Parathyroid adenoma (tissue), 2 donors: ENCODE results near the gene DLX2.

ENCODE experiments used
- H2AFZ ChIP-seq: fragments of 300-600 bp; sonication (generic); one replicate; pipeline ENCODE4 v1.7.0; 2017; ENCODE audit warnings: antibody characterized with exemption, mild to moderate bottlenecking
- H3K27ac ChIP-seq: fragments of 300-600 bp; sonication (generic); one replicate; pipeline ENCODE4 v1.7.0; 2017
- H3K27me3 ChIP-seq: fragments of 300-600 bp; sonication (generic); one replicate; pipeline ENCODE4 v1.7.0; 2017; ENCODE audit warnings: low read length; ENCODE audit not compliant: control insufficient read depth, insufficient read depth
- H3K36me3 ChIP-seq: fragments of 300-600 bp; sonication (generic); one replicate; pipeline ENCODE4 v1.7.0; 2017; ENCODE audit warnings: low read length; ENCODE audit not compliant: control insufficient read depth, insufficient read depth
- H3K4me1 ChIP-seq: fragments of 300-600 bp; sonication (generic); one replicate; pipeline ENCODE4 v1.7.0; 2017; ENCODE audit warnings: control low read depth
- H3K4me2 ChIP-seq: fragments of 300-600 bp; sonication (generic); one replicate; pipeline ENCODE4 v1.7.0; 2017; ENCODE audit warnings: low read length
- H3K4me3 ChIP-seq: fragments of 300-600 bp; sonication (generic); one replicate; pipeline ENCODE4 v1.7.0; 2017; ENCODE audit warnings: low read depth, low read length
- H3K79me2 ChIP-seq: fragments of 300-600 bp; sonication (generic); one replicate; pipeline ENCODE4 v1.7.0; 2017; ENCODE audit warnings: control low read depth
- H3K9ac ChIP-seq: fragments of 300-600 bp; sonication (generic); one replicate; pipeline ENCODE4 v1.7.0; 2017; ENCODE audit warnings: mild to moderate bottlenecking
- H3K9me3 ChIP-seq: fragments of 300-600 bp; sonication (generic); one replicate; pipeline ENCODE4 v1.7.0; 2017; ENCODE audit warnings: low read length; ENCODE audit not compliant: control insufficient read depth
- TF ChIP-seq, protein P1 (sequence below): fragments of 300-600 bp; sonication (generic); IDR thresholded peaks from one replicate; pipeline ENCODE4 v1.7.0; 2017; ENCODE audit warnings: antibody characterized with exemption, mild to moderate bottlenecking
- donor health status: primary hyperparathyroidism.

DLX2 gene

DNA sequence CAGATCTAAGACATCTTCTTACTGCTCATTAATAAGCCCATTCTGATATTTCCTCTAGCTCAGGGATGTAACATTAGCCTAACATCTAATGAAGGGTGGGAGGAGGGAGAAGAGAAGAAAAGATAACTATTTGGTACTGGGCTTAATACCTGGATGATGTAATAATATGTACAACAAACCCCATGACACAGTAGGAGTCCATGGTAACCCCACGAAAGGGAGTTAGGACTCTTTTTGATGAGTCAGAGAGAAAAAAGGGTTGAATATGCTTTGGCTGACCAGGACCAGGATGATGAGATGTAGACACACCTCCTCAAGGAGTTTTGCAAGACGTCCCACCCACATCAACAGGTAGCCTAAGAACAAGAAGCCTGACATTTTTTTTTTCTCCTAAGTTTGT, 34.4 kb upstream of the DLX2 start:
- TF ChIP-seq, protein P1, sequence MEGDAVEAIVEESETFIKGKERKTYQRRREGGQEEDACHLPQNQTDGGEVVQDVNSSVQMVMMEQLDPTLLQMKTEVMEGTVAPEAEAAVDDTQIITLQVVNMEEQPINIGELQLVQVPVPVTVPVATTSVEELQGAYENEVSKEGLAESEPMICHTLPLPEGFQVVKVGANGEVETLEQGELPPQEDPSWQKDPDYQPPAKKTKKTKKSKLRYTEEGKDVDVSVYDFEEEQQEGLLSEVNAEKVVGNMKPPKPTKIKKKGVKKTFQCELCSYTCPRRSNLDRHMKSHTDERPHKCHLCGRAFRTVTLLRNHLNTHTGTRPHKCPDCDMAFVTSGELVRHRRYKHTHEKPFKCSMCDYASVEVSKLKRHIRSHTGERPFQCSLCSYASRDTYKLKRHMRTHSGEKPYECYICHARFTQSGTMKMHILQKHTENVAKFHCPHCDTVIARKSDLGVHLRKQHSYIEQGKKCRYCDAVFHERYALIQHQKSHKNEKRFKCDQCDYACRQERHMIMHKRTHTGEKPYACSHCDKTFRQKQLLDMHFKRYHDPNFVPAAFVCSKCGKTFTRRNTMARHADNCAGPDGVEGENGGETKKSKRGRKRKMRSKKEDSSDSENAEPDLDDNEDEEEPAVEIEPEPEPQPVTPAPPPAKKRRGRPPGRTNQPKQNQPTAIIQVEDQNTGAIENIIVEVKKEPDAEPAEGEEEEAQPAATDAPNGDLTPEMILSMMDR, result no peak
- Histone ChIP-seq H3K27me3 (no peaks in the 10 kb centered on the region), H3K27ac (no peak overlapping the region), H3K4me3 (no peak overlapping the region), H3K4me2 (no peak overlapping the region), H3K36me3 (no peaks in the 10 kb centered on the region), H3K9me3 (no peaks in the 10 kb centered on the region), H3K79me2 (no peaks in the 10 kb centered on the region), H3K4me1 (no peaks in the 10 kb centered on the region), H2AFZ (no peak overlapping the region), H3K9ac (no peak overlapping the region)

DNA sequence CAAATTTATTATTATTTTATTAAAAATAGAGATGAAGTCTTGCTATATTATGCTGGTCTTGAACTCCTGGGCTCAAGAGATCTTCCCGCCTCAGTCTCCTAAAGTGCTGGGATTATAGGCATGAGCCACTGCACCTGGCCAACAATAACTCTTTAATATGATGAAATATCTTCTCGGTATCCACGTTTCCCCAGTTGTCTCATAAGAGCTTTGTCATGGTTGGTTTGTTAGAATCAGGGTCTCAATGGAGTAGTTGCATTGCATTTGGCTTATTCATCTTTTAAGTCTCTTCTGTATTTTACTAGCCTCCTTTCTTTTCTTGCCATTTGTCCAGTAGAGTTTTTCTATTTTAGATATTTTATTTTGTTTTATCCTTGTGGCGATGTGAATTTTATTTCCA, 32.7 kb upstream of the DLX2 start:
- Histone ChIP-seq H3K4me3 (no peak overlapping the region), H3K36me3 (no peaks in the 10 kb centered on the region), H3K27me3 (no peaks in the 10 kb centered on the region), H3K4me1 (no peaks in the 10 kb centered on the region), H3K4me2 (no peak overlapping the region), H3K9me3 (no peaks in the 10 kb centered on the region), H3K9ac (no peak overlapping the region), H3K27ac (no peak overlapping the region), H3K79me2 (no peaks in the 10 kb centered on the region), H2AFZ (no peak overlapping the region)
- TF ChIP-seq, protein P1, result no peak

GRCh38 chr2:172134270-172134669, 31.6 kb upstream of the DLX2 start:
- Histone ChIP-seq H3K27me3 (no peaks in the 10 kb centered on the region), H3K36me3 (no peaks in the 10 kb centered on the region), H3K4me2 (no peak overlapping the region), H3K9me3 (no peaks in the 10 kb centered on the region), H3K9ac (no peak overlapping the region), H2AFZ (no peak overlapping the region), H3K27ac (no peak overlapping the region), H3K4me1 (no peaks in the 10 kb centered on the region), H3K4me3 (no peak overlapping the region), H3K79me2 (no peaks in the 10 kb centered on the region)
- TF ChIP-seq, protein P1, result no peak

DNA sequence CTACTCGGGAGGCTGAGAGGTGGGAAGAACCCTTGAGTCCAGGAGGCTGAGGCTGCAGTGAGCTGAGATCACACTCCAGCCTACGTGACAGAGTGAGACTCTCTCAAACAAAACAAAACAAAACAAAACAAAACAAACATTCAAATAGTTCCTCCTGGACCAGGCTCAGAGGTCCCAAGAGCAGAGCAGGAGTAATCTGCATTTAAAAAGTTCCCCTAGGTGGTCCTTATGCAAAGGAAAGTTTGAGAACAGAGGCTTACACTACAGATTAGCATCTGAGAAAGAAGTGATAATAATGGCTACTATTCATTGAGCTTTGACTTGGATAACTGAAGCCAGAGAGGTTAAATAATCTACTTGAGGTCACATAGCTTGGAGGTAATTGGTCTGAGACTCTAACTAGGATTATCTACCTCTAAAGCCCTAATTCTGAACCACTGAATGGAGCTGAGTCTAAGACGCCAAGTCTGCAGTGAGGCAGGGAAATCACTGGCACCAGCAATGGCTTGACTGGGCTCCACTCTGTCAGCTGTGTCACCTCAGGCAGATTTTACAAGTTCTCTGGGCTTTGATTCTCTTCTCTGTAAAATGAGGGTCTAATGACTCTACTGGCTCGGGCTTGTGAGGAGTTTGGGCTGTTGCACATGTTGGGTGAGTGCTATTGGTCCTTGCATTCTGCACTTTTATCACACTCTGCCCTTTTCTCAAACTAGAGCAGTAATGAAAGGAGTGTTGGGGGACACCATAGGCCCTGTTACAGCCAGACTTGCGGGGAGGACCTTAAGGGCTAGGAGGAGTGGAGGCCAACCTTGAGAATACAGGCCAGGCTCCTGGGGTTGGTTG, 29.2 kb upstream of the DLX2 start:
- TF ChIP-seq, protein P1, result no peak

GRCh38 chr2:172129404-172129803, 26.7 kb upstream of the DLX2 start:
- Histone ChIP-seq H3K79me2 (no peaks in the 10 kb centered on the region), H3K27me3 (no peaks in the 10 kb centered on the region), H2AFZ (no peak overlapping the region), H3K4me2 (no peak overlapping the region), H3K4me3 (no peak overlapping the region), H3K9me3 (no peaks in the 10 kb centered on the region), H3K36me3 (no peaks in the 10 kb centered on the region), H3K9ac (no peak overlapping the region), H3K4me1 (no peaks in the 10 kb centered on the region), H3K27ac (no peak overlapping the region)
- TF ChIP-seq, protein P1, result no peak

More for the DNA sequence above, 29.2 kb upstream of the DLX2 start:
- no peaks in the 10 kb centered on the region for H3K9me3 ChIP-seq
- no peak overlapping the region for H3K27ac ChIP-seq
- H3K36me3 ChIP-seq, result no peaks in the 10 kb centered on the region
- H3K9ac ChIP-seq, result no peak overlapping the region
- no peak overlapping the region for H2AFZ ChIP-seq
- H3K4me2 ChIP-seq, result no peak overlapping the region
- no peak overlapping the region for H3K4me3 ChIP-seq
- H3K4me1 ChIP-seq, result no peaks in the 10 kb centered on the region
- no peaks in the 10 kb centered on the region for H3K27me3 ChIP-seq
- H3K79me2 ChIP-seq, result no peaks in the 10 kb centered on the region
